ENCODE results near the gene METAP1D.
"Not testable (repeated sequence)": the region's sequence is repeated elsewhere in the genome, so short reads cannot be mapped to it uniquely, and the experiment has no call there.

The METAP1D gene

GRCh38 chr2:171997031-171997430 is 2.7 kb upstream of the METAP1D start:
- not testable (repeated sequence) for DNase-seq (ENCODE audit: low read depth in 3 of 3)

DNA sequence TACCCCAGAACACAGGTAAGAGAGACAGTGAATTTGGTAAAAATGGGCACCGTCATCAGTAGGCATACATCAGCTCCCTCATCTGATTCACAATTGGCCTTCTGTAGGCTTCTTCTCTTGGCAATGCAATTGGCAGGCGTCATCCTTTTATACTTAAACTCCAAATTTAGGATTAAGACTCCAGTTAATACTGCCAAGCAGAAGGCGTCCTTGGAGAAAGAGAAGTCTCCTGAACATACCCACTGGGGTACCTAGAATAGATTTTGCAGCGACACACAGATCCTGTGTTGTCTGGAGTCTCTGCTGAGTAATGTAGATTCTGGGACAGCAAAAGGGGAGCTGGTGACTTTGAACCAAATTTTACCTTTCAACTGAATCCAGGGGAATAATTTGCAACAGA is 592 bp upstream of the METAP1D start:
- DNase-seq (ENCODE audit: low read depth in 3 of 3), result no peak

DNA sequence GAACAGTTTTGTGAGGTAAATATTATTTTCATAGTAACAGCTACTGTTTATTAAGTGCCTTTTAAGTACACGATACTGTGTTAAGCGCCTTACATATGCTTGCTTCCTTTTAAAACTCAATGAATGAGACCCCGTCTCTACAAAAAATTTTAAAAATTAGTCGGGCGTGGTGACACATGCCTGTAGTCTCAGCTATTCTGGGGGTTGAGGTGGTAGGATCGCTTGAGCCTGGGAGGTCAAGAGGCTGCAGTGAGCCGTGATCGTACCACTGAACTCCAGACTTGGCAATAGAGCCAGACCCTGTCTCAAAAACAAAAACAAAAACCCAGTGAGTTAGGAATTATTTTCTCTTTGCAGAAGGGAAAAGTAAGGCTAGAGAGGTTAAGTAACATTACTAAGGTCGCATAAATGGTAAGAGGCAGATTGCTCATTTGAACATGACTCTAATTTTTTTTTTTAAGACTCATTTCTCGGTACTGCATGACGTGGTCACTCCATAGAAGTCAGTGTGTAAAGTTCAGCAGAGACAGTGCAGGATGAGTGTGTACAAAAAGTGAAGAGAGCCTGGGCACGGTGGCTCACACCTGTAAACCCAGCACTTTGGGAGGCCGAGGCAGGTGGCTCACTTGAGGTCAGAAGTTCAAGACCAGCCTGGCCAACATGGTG is 1.1 kb downstream of the METAP1D start:
- no peak for DNase-seq (ENCODE audit: low read depth in 3 of 3)

GRCh38 chr2:172007372-172007771 is 7.6 kb downstream of the METAP1D start:
- no peak for DNase-seq (ENCODE audit: low read depth in 3 of 3)

DNA sequence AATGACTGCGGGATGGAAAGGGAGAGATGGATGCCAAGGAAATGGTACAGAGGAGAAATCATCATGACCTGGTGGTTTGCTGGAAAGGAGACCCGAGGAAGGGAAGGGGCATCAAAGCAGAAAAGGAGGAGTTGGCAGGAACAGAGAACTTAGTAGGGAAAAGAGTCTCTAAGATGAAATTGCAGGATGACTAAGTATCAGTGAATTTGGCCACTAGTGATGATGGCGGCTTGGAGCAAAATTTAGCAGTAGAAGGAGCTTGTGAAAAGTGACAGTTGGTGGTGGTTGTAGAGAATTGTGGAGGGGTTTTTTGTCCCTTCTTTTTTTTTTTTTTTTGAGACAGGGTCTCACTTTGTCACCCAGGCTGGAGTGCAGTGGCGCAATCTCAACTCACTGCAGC is 10.1 kb downstream of the METAP1D start:
- no peak for DNase-seq (ENCODE audit: low read depth in 3 of 3)

- DNase-seq (ENCODE audit: low read depth in 3 of 3), result no peak
Measured at GRCh38 chr2:172011812-172012575, 12.2 kb downstream of the METAP1D start.

DNA sequence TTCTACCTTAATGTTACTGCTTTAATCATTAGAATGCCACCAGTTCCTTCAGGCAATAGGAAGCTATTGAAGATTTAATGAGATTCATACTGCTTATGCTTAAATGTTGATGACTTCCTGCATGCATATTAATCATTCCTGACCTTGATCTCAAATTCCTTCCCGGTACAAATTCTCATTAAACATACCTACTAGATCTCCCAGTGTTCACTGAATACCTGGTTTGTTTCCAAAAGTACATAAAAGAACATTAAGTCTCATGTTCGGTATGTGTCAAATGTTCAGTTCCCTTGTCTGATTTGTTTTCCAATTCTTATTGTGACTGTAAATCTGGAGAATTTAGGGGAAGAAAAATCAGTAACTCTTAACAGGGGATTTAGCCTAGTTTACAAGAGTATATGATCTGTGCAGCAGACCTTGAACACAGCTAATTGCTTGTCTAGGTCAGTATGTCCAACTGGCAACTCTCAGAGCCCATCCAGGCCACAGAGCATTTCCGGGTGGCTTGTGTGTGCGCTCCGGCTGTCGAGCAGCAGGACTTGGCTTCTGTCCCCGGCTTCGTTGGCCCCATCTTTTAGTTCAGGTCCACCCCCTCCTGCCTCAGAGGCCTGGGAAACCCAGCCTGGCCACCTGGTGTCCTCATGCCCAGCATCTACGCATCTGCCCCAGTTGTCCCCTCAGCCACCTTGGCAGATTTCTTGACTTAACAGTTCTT is 13.1 kb downstream of the METAP1D start:
- DNase-seq (ENCODE audit: low read depth in 3 of 3), result no peak

DNA sequence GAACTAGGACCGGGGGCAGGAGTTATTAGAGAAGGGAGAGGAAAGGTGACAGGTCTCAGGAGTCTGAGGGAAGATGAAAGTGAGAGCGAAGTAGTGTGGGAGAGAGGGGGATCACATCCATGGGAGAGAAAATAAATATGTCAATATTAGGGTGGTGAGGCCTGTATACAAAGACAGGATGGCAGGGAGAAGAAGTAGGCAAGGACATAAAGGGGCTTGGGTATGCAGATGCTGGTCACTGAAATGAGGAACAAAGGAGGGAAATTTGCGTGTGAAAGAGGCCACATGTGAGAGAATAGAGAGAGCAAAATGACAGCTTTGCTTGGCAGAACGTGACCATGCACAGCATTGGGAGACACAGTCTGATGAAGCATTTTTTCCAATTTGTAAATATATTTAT is 13.6 kb downstream of the METAP1D start:
- DNase-seq (ENCODE audit: low read depth in 3 of 3), result no peak

- DNase-seq (ENCODE audit: low read depth in 3 of 3), result no peak
Measured at GRCh38 chr2:172021074-172021931, 21.6 kb downstream of the METAP1D start.

GRCh38 chr2:172021955-172022354 is 22.2 kb downstream of the METAP1D start:
- DNase-seq (ENCODE audit: low read depth in 3 of 3), result no peak

GRCh38 chr2:172031536-172031935 is 31.8 kb downstream of the METAP1D start:
- no peak for DNase-seq (ENCODE audit: low read depth in 3 of 3)

- DNase-seq (ENCODE audit: low read depth in 3 of 3), result no peak
Measured at GRCh38 chr2:172038121-172038520, 38.4 kb downstream of the METAP1D start.

- DNase-seq (ENCODE audit: low read depth in 3 of 3), result no peak
Measured at GRCh38 chr2:172038604-172039003, 38.9 kb downstream of the METAP1D start.

- DNase-seq (ENCODE audit: low read depth in 3 of 3), result no peak
Measured at GRCh38 chr2:172039011-172039704, 39.4 kb downstream of the METAP1D start.

DNA sequence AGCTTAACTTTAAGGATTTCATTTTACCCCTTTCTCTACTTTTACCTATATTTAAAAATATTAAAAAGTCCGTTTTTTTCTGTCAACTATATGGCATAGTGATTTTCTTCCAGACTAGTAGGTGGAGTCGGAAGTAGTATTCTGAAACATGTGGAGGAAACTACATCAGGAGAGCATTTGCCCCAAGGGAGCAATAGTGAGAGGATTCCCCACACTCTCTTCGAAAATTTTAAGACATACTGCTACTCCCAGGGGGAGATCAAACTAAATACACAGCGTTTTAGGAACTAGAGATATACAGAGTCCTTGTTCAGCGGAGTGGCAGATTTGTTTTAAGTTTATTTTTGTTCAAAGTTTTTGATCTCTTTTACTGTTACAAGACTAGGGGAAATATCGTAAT is 40.6 kb downstream of the METAP1D start:
- no peak for DNase-seq (ENCODE audit: low read depth in 3 of 3)

GRCh38 chr2:172046080-172046678 is 46.4 kb downstream of the METAP1D start:
- DNase-seq (ENCODE audit: low read depth in 3 of 3), result no peak

- DNase-seq (ENCODE audit: low read depth in 3 of 3), result no peak
Measured at GRCh38 chr2:172046866-172047565, 47.3 kb downstream of the METAP1D start.

DNA sequence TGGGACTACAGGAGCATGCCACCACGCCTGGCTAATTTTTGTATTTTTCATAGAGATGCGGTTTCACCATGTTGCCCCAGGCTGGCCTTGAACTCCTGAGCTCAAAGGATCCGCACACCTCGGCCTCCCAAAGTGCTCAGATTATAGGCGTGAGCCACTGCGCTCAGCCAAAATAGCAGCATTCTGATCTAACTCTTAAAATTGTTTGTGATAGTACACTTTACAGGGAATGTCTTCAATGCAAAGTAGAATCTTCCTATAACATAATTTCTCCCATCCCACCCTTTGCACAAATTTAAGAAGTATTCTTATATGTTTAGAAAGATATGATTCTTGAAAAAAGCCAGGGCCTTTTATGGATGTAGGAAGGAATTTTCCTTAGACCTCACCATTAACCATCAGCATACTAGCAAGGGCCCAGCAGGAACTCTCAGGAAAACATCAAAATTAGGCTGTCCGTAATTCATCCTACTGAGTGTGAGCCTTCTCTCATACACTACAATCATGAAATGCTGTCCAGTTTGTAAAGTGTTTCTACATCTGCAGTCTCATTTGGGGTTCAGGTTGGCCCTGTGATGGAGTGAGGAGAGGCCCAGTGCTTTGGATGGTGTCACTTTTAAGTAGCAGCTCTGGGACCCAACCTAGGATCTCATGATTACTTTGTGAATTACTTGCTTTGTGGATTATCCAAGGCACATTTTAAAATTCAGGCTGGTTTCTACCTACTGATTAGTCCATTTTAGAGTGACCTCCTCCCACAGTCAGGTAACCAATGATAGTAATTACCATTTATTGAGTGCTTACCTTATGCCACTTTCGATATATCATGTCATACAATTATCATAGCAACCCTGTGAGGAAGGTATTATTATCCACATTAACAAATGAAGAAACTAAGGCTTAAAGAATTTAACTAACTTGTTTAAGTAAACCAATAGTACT is 48.1 kb downstream of the METAP1D start:
- no peak for DNase-seq (ENCODE audit: low read depth in 3 of 3)

Data from stimulated activated CD4-positive, alpha-beta T cell treated with anti-CD3 and anti-CD28 coated beads, TNF-alpha, amount 100 ng/mL, for 4 hours (primary cell).